ENCODE data around the gene PPP1R10. TPM values are rescaled to one million over a fixed set of nuclear protein-coding genes. Genes with fewer than 3 reads are reported as not detected.

The PPP1R10 gene
- total RNA-seq, 1 experiment from 2014 or later = 68.4 TPM

DNA sequence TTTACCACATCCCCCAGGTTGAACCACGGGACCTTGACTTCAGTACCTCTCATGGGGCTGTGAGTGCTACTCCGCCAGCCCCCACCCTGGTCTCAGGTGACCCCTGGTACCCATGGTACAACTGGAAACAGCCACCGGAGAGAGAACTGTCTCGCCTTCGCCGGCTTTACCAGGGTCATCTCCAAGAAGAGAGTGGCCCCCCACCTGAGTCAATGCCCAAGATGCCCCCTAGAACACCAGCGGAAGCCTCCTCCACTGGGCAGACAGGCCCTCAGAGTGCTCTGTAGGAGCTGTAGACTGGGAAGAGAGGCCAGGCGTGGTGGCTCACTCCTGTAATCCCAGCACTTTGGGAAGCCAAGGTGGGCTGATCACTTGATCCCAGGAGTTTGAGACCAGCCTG, 8.5 kb upstream of the PPP1R10 start:
- no peak for DNase-seq (ENCODE audit: extremely low read depth, low read depth)

- DNase-seq (ENCODE audit: extremely low read depth, low read depth) = no peak
Measured at GRCh38 chr6:30619561-30619960, 2.5 kb upstream of the PPP1R10 start.

- no peak for DNase-seq (ENCODE audit: extremely low read depth, low read depth)
Measured at GRCh38 chr6:30618270-30618797, 1.3 kb upstream of the PPP1R10 start.

- DNase-seq (ENCODE audit: extremely low read depth, low read depth) = peak; percentile 95
Measured at GRCh38 chr6:30617565-30618269, 674 bp upstream of the PPP1R10 start, which contains the start of gene MRPS18B. Gene MRPS18B (plus strand): TSS chr6:30617840. CDS start chr6:30617866, 26 bp downstream.

DNA sequence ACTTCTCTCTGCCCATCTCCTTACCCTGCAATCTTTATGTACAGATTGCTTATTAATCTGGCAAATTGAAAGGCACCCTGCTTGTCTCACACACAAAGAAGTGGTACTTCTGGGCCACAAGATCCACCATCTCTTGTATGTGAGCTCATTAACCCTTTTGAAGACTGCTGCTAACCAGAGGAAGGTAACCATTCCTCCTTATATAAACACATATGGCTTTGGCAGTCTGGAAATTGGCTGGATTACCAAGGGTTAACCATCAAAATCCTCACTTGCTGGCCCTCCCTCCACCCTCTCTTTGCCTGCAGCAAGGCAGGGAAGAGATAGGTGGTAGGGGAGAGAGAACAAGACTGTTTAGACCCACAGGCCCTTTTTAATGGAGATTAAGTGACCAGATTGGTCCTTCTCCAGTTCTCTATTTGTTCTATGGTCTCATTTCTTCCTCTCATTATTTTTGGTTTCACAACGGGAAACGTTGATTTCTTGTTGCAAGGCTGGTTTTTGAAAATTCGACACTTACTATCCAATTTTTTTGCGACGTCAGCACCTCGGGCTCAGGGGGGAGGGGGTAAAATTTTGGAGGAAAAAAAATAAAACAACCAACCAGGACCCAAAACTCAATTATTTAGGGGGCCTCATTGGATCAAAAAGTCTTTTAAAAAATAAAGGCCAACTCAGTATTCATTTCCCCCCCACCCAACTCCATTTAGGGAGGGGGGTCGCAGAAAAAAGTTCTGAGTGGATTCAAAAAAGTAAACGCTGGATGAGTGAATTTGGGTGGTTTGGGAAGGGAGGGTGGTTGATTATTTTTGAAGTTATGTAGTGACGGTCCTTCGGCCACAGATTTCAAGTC, 859 bp downstream of the PPP1R10 start:
- no peak for DNase-seq (ENCODE audit: extremely low read depth, low read depth)

GRCh38 chr6:30615219-30615957, 1.7 kb downstream of the PPP1R10 start:
- peak; percentile 58 for DNase-seq (ENCODE audit: extremely low read depth, low read depth)

- DNase-seq (ENCODE audit: extremely low read depth, low read depth) = peak; percentile 96
Measured at GRCh38 chr6:30614843-30615218, 2.2 kb downstream of the PPP1R10 start.

GRCh38 chr6:30614044-30614842, 2.8 kb downstream of the PPP1R10 start:
- no peak for DNase-seq (ENCODE audit: extremely low read depth, low read depth)

DNA sequence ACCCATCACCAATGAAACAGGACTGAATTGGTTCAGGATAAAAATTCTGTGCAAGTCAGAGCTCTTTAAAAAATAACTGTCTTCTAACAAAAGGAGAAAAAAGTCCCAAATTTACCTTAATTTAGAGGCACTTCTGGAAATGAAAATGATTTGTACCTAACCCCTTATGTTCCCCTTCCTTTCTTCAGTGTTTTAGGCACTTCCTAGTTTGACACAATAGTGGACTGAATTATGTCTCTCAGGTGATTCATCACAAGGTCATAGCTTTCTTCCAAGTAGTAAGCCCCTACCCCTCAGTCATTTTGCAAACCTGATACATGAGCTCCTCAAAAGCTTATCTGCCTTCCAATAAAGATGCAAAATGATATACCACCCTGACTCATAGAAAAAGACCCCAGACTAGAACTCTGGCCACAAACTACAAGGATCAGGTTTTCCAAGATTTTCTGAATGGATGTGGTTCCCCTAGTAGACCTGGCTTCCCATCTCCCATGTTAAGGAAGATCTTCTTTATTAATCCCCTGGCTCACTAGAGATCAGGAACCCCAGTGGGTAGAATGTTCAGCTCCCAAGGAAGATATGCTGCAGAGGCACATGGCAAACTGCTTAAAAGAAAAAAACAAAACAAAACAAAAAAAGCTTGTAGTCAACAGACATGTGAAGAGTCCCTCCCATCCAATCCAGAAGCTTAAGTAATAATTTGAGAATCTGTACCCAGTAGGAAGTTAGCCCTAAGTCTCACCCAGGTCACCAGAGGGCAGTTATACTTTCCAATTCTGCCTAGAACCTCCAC, 3.6 kb downstream of the PPP1R10 start:
- no peak for DNase-seq (ENCODE audit: extremely low read depth, low read depth)

DNA sequence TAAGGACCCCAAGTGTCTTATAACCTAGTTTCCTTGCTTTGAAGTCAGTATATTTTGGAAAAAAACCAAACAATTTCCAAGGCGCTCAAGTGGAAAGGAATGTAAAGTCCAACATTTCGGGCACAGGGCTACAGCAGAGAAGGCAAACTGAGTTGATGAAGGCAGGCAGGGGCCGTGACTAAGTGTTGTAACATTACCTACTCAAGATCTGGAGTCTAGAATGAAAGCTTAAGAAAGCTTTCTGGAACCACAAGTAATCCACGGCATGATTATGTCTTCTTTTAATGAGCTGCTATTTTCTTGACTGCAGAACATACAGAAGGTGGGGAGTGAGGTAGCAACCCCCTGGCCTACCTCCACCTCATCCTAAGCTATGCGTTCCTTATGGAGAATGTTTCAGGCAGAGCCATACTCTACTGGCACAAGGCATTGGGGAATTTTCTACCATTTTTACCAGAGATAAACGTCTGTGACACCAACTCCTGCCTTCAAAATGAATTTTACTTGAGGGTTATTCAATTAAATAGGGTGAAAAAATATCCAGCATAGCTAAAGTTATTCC, 4.3 kb downstream of the PPP1R10 start:
- no peak for DNase-seq (ENCODE audit: extremely low read depth, low read depth)

GRCh38 chr6:30612213-30612612, 4.8 kb downstream of the PPP1R10 start:
- no peak for DNase-seq (ENCODE audit: extremely low read depth, low read depth)

GRCh38 chr6:30611856-30612194, 5.2 kb downstream of the PPP1R10 start:
- DNase-seq (ENCODE audit: extremely low read depth, low read depth) = no peak

DNA sequence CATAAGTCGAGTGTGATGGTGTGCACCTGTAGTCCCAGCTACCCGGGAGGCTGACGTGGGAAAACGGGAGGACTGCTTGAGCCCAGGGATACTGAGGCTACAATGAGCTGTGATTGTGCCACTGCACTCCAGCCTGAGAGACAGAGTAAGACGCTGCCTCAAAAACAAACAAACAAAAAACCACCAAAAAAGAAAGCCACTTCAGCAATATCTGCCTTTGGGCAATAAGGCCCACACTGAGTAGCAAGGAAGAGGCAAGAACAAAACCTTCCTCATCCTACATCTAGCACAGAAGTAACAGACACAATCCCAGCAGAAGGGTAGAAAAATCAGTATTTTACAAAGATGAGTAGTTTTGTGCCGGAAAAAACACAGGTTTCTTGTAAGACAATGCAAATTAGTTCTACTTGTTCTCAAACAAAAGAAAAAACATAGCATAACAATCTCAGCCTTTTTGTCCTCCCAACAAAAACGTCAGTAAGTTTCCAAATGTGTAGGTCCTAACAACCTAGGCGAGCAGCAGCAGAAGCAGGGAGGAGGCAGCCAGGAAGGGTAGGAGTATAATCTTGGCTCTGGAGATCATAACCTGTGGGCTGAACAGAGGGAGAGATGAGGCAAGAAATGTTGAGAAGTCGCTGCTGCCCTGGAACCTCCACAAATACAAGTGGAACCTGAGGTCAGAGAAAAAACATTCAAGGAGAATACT, 5.7 kb downstream of the PPP1R10 start:
- no peak for DNase-seq (ENCODE audit: extremely low read depth, low read depth)

- DNase-seq (ENCODE audit: extremely low read depth, low read depth) = no peak
Measured at GRCh38 chr6:30610065-30610464, 7.0 kb downstream of the PPP1R10 start.

DNA sequence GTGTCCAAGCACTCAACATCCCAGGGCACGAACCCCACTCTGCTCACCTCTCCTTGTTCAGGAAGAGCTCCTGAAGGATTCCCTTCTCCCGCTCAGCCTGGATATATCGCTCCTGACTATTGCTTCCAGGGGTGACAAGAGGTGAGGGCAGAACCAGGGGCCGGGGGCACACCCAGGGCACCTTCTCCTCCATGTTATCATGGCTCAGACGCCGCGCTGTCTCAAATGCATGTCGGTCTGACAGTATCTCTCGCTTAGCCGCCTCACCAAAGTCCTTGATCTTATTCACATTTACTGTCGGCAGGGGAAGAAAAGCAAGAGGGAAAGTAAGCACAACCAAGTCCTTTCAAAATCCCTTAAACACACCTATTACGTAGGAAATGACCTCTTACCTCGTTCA, 13.1 kb downstream of the PPP1R10 start:
- no peak for DNase-seq (ENCODE audit: extremely low read depth, low read depth)

DNA sequence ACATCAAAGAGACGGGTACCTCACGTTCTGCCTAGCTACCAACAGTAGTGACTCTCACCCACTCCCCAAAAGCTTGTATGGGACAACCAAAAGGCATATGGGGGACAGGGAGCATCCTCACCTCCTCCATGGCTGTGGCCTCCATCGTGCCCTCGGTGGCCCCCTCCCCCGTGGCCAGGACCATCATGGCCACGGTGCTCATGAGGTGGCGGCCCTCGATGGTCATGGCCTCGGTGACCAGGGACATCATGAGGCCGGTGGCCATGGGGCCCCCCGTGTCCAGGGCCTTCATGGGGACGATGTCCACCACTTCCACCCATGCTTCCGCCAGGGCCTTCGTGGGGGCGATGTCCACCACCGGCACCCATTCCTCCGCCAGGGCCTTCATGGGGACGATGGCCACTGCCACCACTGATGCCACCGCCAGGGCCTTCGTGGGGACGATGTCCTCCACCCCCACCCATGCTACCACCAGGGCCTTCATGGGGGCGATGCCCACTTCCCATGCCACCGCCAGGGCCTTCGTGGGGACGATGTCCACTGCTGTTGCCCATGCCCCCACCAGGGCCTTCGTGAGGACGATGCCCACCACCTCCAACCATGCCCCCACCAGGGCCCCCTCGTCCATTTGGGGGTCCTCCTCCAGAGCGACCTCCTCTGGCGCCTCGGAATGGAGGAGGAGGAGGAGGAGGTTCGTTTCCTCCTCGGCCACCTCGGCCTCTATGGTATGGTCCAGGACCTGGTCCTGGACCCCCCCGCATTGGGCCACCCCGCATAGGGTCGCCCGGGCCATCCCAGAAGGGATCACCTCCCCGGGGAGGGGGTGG, 15.0 kb downstream of the PPP1R10 start:
- DNase-seq (ENCODE audit: extremely low read depth, low read depth) = no peak

GRCh38 chr6:30601436-30601814, 15.6 kb downstream of the PPP1R10 start:
- no peak for DNase-seq (ENCODE audit: extremely low read depth, low read depth)

All from NCI-H460 (cell line).